GM18520 (cell line): ENCODE measurements around the gene EID2B.

ENCODE experiments used
- ATAC-seq: cut with Tn5 transposase; IDR thresholded peaks from one replicate; pipeline ENCODE4 v1.9.1; 2021; ENCODE audit not compliant: unreplicated experiment

The EID2B gene

DNA sequence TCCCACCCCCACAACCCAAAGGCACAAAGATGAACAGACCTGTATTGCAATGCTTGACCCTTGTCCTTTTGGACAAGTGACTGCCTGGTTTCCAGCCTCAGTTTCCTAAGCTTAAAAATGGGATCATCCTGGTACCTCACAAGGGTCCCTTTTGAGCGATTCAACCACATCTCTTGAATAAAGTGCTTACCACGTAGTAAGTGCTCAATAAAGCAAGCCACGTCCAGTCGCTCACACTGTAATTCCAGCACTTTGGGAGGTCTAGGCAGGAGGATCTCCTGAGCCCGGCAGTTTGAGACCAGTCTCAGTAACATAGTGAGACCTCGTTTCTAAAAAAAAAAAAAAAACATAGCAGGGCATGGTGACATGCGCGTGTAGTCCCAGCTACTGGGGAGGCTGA lies 32.7 kb downstream of the EID2B start:
- no peak for ATAC-seq

DNA sequence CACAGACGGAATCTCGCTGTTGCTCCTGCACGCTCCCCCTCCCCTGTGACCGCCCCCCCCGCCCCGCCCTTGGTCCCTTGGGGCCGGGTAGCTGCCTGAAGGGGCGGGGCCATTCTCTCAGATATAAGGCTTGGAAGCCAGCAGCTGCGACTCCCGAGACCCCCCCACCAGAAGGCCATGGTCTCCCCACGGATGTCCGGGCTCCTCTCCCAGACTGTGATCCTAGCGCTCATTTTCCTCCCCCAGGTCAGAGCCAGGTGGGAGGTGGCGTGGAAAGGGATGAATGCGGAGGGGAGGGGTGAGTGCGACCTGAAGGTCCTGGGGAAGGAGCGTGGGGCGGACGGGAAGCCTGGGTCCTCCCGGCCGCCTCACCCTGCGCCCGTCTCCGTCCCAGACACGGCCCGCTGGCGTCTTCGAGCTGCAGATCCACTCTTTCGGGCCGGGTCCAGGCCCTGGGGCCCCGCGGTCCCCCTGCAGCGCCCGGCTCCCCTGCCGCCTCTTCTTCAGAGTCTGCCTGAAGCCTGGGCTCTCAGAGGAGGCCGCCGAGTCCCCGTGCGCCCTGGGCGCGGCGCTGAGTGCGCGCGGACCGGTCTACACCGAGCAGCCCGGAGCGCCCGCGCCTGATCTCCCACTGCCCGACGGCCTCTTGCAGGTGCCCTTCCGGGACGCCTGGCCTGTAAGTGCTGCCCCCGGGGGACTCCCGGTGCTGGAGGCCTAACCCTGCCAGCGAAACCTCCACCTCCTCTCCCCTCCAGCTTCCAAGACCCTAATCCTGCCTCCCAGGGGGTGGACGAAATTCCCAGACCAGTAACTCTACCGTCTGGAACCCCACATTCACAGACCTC lies 33.6 kb downstream of the EID2B start, which contains the start of gene DLL3:
DLL3 (plus strand) TSS at position 150 of the 845 bp plus-strand sequence; CDS start at position 178, 28 bp downstream.
- no peak for ATAC-seq

DNA sequence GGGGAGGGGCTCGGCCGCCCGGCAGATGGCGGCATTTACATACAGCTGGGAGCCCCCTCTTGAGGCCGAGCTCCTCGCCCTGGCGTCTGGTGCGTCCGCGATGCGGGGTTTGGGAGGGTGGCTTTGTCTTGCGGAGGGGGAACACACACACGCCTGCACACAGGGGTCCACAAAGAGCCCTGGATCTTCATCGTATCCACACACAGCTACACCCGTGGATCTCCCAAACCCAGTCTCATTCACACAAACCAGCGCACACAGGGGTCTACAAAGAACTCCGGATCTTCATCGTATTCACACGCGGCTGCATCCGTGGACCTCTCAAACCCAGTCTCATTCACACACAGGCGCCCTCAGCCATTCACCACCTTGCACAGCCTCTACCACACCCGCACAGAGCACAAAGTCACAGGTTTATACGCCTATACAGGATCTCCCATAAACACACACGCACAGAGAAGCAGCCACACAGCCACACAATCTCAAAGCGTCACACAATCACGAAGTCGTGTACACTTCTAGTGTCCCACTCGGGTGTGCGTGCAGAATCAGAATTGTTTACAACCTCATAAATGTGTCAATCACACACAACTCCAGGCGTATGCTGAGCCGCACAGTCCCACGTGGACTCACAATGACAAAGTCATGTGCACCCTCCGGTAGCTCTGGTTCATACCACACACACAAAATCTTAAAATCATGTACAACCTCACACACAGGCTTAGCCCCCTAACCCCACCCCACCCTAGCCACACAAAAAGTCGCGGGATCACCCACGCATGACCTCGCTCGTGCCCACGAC lies 34.5 kb downstream of the EID2B start:
- ATAC-seq, result no peak

DNA sequence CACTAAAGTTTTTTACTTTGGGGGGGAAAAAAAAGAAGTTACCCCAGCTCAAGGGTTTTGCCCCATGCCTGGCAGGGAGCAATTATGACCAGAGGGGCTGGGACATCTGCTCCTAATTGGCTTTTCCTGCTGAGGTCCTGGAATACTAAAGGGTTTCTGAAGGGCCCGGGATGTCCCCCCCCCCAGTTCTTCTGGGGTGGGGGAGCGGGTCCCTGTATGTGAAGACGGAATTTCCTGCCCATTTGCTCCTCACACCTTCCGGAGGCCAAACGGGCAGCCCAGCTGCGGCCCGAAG lies 35.0 kb downstream of the EID2B start:
- no peak for ATAC-seq

DNA sequence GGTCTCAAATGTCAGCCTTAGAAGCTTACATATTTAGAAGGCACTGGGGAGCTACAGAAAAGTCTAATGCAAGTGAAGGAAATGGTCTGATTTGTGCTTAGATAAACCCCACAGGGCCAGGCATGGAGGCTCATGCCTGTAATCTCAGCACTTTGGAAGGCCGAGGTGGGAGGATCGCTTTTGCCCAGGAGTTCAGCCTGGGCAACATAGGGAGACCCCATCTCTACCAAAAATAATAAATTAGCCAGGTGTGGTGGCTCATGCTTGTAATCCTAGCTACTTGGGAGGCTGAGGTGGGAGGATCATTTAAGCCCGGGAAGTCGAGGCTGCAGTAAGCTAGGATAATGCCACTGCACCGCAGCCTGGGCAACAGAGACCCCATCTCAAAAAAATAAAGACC lies 36.6 kb downstream of the EID2B start:
- no peak for ATAC-seq

DNA sequence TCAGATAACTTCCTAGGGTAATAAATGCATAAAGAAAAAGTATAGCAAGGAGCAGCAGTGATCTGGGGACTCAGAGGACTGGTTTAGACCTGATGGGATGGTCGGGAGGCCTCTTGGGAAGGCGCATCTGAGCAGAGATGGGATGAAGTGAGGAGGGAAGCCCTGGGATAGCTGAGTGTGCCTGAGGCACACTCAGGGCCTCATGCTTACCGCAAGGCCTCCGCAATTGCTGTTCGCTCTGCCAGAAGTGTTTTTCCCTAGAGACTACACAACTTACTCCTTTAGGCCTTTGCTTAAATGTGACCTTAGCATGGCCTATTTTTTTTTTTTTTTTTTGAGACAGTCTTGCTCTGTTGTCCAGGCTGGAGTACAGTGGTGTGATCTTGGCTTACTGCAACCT lies 38.0 kb downstream of the EID2B start:
- ATAC-seq, result no peak

DNA sequence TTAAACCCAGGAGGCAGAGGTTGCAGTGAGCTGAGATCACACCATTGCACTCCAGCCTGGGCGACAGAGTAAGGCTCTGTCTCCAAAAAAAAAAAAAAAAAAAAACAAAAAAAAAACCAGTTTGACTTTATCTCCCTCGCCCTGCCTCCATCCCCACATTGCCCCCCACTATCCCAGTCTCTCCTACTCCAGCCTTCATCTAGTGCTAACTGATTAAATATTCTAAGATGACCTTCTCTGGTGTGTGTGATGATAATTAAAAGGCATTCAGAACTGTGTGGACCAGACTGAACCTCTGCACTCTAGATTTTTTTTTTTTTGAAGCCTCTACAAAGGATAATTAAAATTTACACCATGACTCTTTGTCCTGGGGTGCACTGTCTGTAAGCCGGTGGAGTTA lies 39.9 kb downstream of the EID2B start:
- no peak for ATAC-seq

DNA sequence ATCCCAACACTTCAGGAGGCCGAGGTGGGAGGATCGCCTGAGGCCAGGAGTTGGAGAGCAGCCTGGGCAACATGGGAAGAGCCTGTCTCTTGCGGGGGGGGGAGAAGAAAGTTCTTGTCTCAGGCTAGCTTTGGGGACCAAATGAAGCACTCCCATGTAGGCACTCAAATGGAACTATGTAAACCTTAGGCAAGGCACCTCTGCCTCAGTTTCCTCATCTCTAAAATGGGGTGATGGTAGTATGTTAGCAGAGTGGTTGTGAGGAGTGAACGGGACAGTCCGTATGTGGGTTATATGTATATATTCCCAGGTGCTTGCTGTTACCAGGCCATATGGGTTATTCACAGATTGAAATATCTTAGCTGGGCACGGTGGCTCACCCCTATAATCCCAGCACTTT lies 40.4 kb downstream of the EID2B start:
- no peak for ATAC-seq

DNA sequence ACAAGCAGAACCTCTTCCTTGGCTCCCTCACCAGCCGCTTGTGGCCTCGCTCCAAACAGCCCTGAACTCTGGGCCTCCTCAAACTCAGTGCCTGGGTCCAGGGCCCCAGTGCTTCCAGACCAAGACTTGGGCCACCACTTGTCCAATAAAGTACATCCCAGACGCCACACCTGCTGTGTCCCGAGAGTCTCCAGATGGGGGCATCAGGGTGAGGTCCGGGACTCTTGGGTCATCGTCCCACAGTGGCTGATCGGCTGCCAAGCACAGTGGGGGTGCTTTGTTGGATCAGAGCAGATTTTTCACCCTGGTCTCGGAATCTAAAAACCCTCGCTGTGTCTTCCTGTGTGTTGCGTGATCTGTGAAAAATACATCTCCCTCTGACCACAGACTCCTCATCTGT lies 42.9 kb downstream of the EID2B start:
- ATAC-seq, result no peak

DNA sequence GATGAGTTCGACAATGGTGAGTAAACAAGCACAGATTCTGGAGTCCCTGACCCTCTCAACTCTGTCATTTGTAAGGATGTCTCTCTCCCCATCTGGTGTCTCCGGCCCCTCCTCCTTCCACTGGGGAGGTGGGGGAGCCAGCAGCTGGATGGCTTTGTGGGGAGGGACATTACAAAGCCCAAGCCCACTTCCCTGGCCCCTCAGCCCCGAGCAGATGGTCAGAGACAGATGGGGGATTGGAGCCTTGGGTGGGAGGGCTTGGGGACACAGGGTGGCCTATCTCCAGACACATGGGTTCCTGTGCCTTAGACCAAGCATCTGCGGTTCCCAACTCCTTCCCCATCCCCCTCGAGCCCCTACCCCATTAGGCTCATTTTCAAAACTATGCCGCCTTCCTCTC lies 49.5 kb downstream of the EID2B start:
- ATAC-seq, result no peak

DNA sequence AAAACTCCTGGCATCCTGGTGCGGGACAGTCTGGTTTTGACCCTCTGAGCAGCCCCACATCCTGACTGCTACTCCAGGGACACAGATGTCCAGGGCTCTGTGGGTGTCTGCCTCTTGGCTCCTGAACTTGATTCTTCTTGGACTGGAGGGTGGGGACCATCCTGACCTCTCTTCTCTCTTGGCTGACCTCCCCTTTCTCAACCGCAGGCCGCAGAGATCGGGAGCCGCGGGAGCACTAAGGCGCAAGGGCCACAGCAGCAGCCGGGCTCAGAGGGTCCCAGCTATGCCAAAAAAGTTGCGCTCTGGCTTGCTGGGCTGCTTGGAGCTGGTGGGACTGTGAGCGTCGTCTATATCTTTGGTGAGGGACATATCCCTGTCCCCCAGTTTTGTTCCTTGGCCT lies 51.0 kb downstream of the EID2B start:
- ATAC-seq, result no peak

DNA sequence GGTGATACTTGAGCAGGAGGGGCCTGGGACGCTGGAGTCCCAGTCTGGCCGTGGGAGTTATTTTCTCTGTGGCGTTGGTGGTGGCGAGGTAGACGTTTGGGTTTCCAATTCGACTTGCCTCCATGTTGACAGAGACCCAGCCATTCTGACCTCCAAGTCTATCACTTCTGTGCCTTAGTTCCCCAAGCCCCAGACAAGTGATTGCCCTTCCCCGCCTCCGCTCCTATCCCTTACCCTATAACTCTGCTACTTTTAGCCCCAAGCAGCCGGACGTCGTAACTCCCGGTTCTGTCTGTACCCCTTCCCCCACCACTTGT lies 51.5 kb downstream of the EID2B start:
- no peak for ATAC-seq
